Erythroblast (primary cell): Measurements from ENCODE around the gene LRRC75B.
"Not testable (repeated sequence)": the region's sequence is repeated elsewhere in the genome, so short reads cannot be mapped to it uniquely, and the experiment has no call there.

Experiments
- GATA1 ChIP-seq: IDR thresholded peaks from 2 replicates; pipeline ENCODE4 v1.6.1; 2011; ENCODE audit warnings: low read depth, mild to moderate bottlenecking, control low read depth, low read length, moderate library complexity
- POLR2A ChIP-seq: IDR thresholded peaks from 2 replicates; pipeline ENCODE4 v1.6.1; 2011; ENCODE audit warnings: mild to moderate bottlenecking, low read length

GRCh38 chr22:24609888-24610287 is 17.0 kb upstream of the LRRC75B start:
- TF ChIP-seq POLR2A, GATA1: not testable (repeated sequence)
